HUES6 (cell line): ENCODE measurements around the gene ZNF367.

ENCODE experiments used
- H3K27ac ChIP-seq: 2 replicates; pipeline ENCODE4 v1.7.0; 2013; ENCODE audit warnings: low read depth, mild to moderate bottlenecking, low read length, inconsistent platforms
- H3K27me3 ChIP-seq: 2 replicates; pipeline ENCODE4 v1.6.1; 2013; ENCODE audit warnings: low read length; ENCODE audit not compliant: control insufficient read depth, insufficient read depth
- H3K36me3 ChIP-seq: 2 replicates; pipeline ENCODE4 v1.6.1; 2013; ENCODE audit warnings: low read length; ENCODE audit not compliant: control insufficient read depth, insufficient read depth
- H3K4me1 ChIP-seq: 2 replicates; pipeline ENCODE4 v1.6.1; 2013; ENCODE audit warnings: low read length; ENCODE audit not compliant: control insufficient read depth, insufficient read depth
- H3K4me3 ChIP-seq: 2 replicates; pipeline ENCODE4 v1.5.1; 2013; ENCODE audit warnings: low read depth, low read length
- H3K9ac ChIP-seq: one replicate; pipeline ENCODE4 v1.6.1; 2013; ENCODE audit warnings: mild to moderate bottlenecking, low read length
- H3K9me3 ChIP-seq: 2 replicates; pipeline ENCODE4 v1.6.1; 2013; ENCODE audit warnings: low read depth, low read length; ENCODE audit not compliant: control insufficient read depth, insufficient read depth

ZNF367 gene

GRCh38 chr9:96418083-96418919 lies at the start of gene ZNF367:
TSS of gene ZNF367 (minus strand) at chr9:96418370. CDS start at chr9:96418032, 338 bp downstream.
- Histone ChIP-seq H3K4me1 (peaks cover 34% of the 10 kb centered on the region), H3K27ac (peak within 1 kb of the TSS; percentile 97), H3K36me3 (peaks cover 2% of the 10 kb centered on the region; the same call in 1 of the 2 replicates)

GRCh38 chr9:96467784-96468183 lies 49.6 kb upstream of the ZNF367 start:
- H3K9me3 ChIP-seq, result no peaks in the 10 kb centered on the region
- H3K4me3 ChIP-seq, result no peak overlapping the region
- H3K27ac ChIP-seq, result no peak overlapping the region
- no peak overlapping the region for H3K9ac ChIP-seq
- peaks cover under 1% of the 10 kb centered on the region for H3K4me1 ChIP-seq
- H3K36me3 ChIP-seq, result peaks cover 65% of the 10 kb centered on the region
- no peaks in the 10 kb centered on the region for H3K27me3 ChIP-seq

More at GRCh38 chr9:96418083-96418919, at the start of gene ZNF367:
- H3K27me3 ChIP-seq, result no peaks in the 10 kb centered on the region
- peak within 1 kb of the TSS; percentile 100 for H3K9ac ChIP-seq
- H3K4me3 ChIP-seq, result peak within 1 kb of the TSS; percentile 95
- no peaks in the 10 kb centered on the region for H3K9me3 ChIP-seq

- no peak overlapping the region for H3K9ac ChIP-seq
- H3K36me3 ChIP-seq, result peaks cover 39% of the 10 kb centered on the region
- no peak overlapping the region for H3K4me3 ChIP-seq
- H3K4me1 ChIP-seq, result peaks cover 20% of the 10 kb centered on the region
- H3K27me3 ChIP-seq, result no peaks in the 10 kb centered on the region
- H3K27ac ChIP-seq, result no peak overlapping the region
- no peaks in the 10 kb centered on the region for H3K9me3 ChIP-seq
Observed at GRCh38 chr9:96464426-96464825, 46.3 kb upstream of the ZNF367 start.

GRCh38 chr9:96462541-96462940 lies 44.4 kb upstream of the ZNF367 start:
- Histone ChIP-seq H3K27me3 (no peaks in the 10 kb centered on the region), H3K9ac (no peak overlapping the region), H3K9me3 (no peaks in the 10 kb centered on the region)

GRCh38 chr9:96461336-96461735 lies 43.2 kb upstream of the ZNF367 start:
- Histone ChIP-seq H3K4me1 (peaks cover 23% of the 10 kb centered on the region), H3K4me3 (no peak overlapping the region), H3K9me3 (no peaks in the 10 kb centered on the region), H3K36me3 (peaks cover 26% of the 10 kb centered on the region), H3K27ac (no peak overlapping the region), H3K27me3 (no peaks in the 10 kb centered on the region), H3K9ac (no peak overlapping the region)

More at GRCh38 chr9:96462541-96462940, 44.4 kb upstream of the ZNF367 start:
- H3K36me3 ChIP-seq, result peaks cover 30% of the 10 kb centered on the region
- no peak overlapping the region for H3K27ac ChIP-seq
- H3K4me3 ChIP-seq, result no peak overlapping the region
- peaks cover 23% of the 10 kb centered on the region for H3K4me1 ChIP-seq

GRCh38 chr9:96460882-96461281 lies 42.7 kb upstream of the ZNF367 start:
- Histone ChIP-seq H3K4me3 (no peak overlapping the region), H3K27ac (no peak overlapping the region), H3K27me3 (no peaks in the 10 kb centered on the region), H3K9ac (no peak overlapping the region), H3K36me3 (peaks cover 22% of the 10 kb centered on the region), H3K4me1 (peaks cover 23% of the 10 kb centered on the region), H3K9me3 (no peaks in the 10 kb centered on the region)

GRCh38 chr9:96460470-96460869 lies 42.3 kb upstream of the ZNF367 start:
- peaks cover 23% of the 10 kb centered on the region for H3K4me1 ChIP-seq
- no peak overlapping the region for H3K4me3 ChIP-seq
- H3K36me3 ChIP-seq, result peaks cover 18% of the 10 kb centered on the region
- no peaks in the 10 kb centered on the region for H3K9me3 ChIP-seq
- peak overlapping the region; percentile 42; the same call in 1 of the 2 replicates for H3K27ac ChIP-seq
- no peaks in the 10 kb centered on the region for H3K27me3 ChIP-seq
- H3K9ac ChIP-seq, result no peak overlapping the region

GRCh38 chr9:96459268-96460007 lies 41.3 kb upstream of the ZNF367 start:
- Histone ChIP-seq H3K9me3 (no peaks in the 10 kb centered on the region), H3K36me3 (peaks cover 14% of the 10 kb centered on the region), H3K27me3 (no peaks in the 10 kb centered on the region), H3K27ac (0 out of 2 replicates have a peak overlapping the region, but pooled peaks have one; percentile 45), H3K9ac (no peak overlapping the region), H3K4me3 (no peak overlapping the region), H3K4me1 (peaks cover 23% of the 10 kb centered on the region)

GRCh38 chr9:96458226-96458625 lies 40.1 kb upstream of the ZNF367 start:
- no peaks in the 10 kb centered on the region for H3K9me3 ChIP-seq
- H3K27me3 ChIP-seq, result no peaks in the 10 kb centered on the region
- H3K4me1 ChIP-seq, result peaks cover 23% of the 10 kb centered on the region
- H3K36me3 ChIP-seq, result peaks cover 10% of the 10 kb centered on the region
- no peak overlapping the region for H3K27ac ChIP-seq
- H3K9ac ChIP-seq, result no peak overlapping the region
- no peak overlapping the region for H3K4me3 ChIP-seq

- Histone ChIP-seq H3K9me3 (no peaks in the 10 kb centered on the region), H3K36me3 (peaks cover 10% of the 10 kb centered on the region), H3K27me3 (no peaks in the 10 kb centered on the region), H3K4me3 (no peak overlapping the region), H3K9ac (no peak overlapping the region), H3K27ac (no peak overlapping the region), H3K4me1 (peaks cover 18% of the 10 kb centered on the region)
Observed at GRCh38 chr9:96457266-96457665, 39.1 kb upstream of the ZNF367 start.

- no peak overlapping the region for H3K9ac ChIP-seq
- H3K4me1 ChIP-seq, result peaks cover 3% of the 10 kb centered on the region; the same call in 1 of the 2 replicates
- H3K9me3 ChIP-seq, result no peaks in the 10 kb centered on the region
- H3K36me3 ChIP-seq, result peaks cover 2% of the 10 kb centered on the region; the same call in 1 of the 2 replicates
- no peak overlapping the region for H3K4me3 ChIP-seq
- no peak overlapping the region for H3K27ac ChIP-seq
- peaks cover 16% of the 10 kb centered on the region for H3K27me3 ChIP-seq
Observed at GRCh38 chr9:96453625-96454024, 35.5 kb upstream of the ZNF367 start.
